Parietal lobe (tissue), 1 donor: ENCODE measurements around the gene DZIP1L. TPM values are rescaled to one million over a fixed set of nuclear protein-coding genes. Genes with fewer than 3 reads are reported as not detected.

Source experiments
- total RNA-seq: library from RNA; depleted of rRNA; stranded (reverse); fragments of >200 nt; gene quantifications from one replicate; pipeline ENCODE4 v1.2.3, GENCODE V29; 2014

The DZIP1L gene
- 26.9 TPM for total RNA-seq

DNA sequence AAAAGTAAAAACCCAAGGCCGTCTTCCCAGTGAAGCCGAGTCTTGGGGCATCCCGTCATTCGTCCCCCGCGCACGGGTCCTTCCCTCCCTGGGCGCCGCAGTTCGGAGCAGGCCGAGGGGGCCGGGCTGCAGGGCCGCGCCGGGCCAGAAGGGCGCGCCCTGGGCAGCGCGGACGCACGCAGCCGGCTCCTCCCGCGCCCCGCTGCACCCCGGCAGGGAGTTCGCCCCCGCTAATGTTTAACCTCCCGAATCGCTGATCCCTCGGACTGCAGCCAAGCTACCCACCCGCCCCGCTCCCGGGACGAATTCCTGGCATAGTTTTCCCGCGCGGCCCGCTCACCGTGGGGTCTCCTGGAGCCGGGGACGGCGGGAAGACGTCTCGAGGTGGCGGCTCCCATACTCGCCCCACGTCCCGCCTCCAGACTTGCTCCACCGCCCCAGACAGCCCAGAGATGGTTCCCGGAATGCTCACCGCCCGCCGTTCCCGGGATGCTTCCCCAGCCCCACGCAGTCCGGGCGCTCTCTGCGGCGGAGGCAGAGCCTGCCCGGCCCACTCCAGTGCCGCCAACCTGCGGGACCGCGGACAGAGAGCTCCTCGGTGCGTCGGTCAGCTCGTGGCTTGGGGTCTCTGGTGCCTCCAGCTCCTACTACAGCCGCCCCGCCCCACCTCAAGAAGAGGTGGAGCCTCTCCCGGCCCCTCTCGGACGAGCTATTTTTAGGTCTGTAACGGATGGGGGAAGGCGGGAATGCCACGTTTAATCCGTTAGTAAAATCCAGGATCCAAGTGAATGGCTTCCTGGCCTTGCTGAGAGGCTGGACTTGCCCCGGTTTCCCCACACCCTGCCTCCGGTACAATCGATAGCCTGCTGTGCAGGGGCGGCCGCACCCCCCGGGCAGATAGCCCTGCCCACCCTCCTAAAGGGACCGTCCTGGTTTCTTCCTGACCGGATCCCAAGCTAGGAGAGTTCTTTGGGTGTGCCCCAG lies at the start of gene DZIP1L:
TSS of gene DZIP1L (minus strand) at position 621 of the 984 bp plus-strand sequence. CDS start 11,637 bp downstream, outside the sequence.

DNA sequence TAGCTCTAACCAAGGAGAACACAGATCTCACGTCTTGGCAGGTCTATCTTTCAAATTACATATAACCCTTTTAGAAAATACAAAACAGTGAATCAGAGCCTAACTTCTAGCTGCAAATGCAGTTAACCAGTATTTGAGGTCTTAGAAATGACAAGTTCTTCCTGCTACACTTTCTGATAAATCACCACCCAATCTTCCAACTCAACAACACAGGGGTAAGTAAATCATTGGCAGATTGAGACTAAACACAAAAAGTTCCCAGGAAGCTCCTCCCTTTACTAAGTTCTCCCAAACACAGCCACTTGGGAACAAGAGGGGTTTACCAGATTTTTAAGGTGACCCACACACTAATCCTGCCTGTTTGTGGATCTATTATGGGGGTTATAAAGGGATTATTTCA lies 16.8 kb upstream of the DZIP1L start, which contains the start of gene A4GNT:
TSS of gene A4GNT (minus strand) at position 152 of the 400 bp plus-strand sequence. CDS start 1,134 bp downstream, outside the sequence.

Other genes starting within 250 kb of the DZIP1L start
- not detected for gene CLDN18, start 105.4 kb downstream of the DZIP1L start, total RNA-seq
- not detected for gene A4GNT, start 16.8 kb upstream of the DZIP1L start, total RNA-seq
- gene DBR1, start 59.3 kb upstream of the DZIP1L start, total RNA-seq: 28.2 TPM
- 145 TPM for gene ARMC8, start 71.7 kb upstream of the DZIP1L start, total RNA-seq
- gene NME9, start 214.2 kb upstream of the DZIP1L start, total RNA-seq: 4.1 TPM
- 64.5 TPM for gene MRAS, start 233.0 kb upstream of the DZIP1L start, total RNA-seq